ENCODE measurements around the gene CD37.

GRCh38 chr19:49301866-49302252 lies 33.3 kb upstream of the CD37 start:
- TF ChIP-seq CTCF (IDR thresholded peaks at IDR 0.05; ENCODE audit: low read depth, low read length) (no peak), EZH2phosphoT487 (IDR thresholded peaks at IDR 0.05; ENCODE audit: low read depth) (no peak)

Measured in OCI-LY3 (cell line).